ENCODE results near the gene TNPO2.

DNA sequence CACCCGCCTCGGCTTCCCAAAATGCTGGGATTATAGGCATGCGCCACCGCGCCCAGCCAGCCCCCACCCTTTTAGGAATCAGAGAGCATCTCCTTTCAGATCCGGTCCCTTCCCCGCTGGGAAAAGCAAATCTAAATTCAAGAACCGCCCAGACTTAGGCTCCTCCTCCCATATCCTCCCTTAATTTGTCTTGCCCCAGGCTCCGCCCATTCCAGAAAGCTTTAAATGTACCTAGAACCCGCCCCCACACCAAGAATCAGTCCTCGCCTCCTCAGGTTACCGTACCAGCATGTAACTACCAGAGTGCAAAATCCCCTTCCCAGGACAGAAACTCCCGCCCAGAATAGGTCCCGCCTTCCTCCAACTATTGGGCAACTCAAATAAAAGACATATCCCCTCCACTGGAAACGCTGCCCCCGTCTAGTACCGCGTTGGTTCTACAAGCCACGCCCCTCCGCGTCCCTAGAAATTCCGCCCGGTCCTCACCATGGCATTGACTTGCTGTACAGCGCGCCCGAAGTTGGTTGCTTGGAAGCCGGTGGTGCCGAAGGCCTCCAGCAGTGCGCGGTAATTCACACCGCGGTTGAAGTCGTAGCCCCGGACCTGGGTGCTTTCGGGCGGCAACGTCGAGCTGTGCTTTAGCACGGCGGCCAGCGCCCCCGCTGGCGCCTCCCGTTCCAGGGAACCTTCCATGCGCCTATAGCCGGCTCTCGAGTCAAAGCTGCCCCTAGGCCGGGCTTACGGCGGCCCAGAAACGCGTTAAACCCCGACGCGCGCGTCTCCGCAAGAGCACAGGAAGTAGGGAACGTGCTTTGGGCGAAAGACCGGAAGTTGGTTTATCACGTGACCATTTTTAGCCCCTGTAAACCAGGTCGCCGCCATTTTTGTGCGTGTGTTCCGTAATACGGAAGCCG lies 42.4 kb downstream of the TNPO2 start, which contains the start of gene DHPS:
- TF ChIP-seq, protein P1, sequence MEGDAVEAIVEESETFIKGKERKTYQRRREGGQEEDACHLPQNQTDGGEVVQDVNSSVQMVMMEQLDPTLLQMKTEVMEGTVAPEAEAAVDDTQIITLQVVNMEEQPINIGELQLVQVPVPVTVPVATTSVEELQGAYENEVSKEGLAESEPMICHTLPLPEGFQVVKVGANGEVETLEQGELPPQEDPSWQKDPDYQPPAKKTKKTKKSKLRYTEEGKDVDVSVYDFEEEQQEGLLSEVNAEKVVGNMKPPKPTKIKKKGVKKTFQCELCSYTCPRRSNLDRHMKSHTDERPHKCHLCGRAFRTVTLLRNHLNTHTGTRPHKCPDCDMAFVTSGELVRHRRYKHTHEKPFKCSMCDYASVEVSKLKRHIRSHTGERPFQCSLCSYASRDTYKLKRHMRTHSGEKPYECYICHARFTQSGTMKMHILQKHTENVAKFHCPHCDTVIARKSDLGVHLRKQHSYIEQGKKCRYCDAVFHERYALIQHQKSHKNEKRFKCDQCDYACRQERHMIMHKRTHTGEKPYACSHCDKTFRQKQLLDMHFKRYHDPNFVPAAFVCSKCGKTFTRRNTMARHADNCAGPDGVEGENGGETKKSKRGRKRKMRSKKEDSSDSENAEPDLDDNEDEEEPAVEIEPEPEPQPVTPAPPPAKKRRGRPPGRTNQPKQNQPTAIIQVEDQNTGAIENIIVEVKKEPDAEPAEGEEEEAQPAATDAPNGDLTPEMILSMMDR (IDR thresholded peaks at IDR 0.05; ENCODE audit: borderline replicate concordance, extremely low read depth, low read length, poor library complexity, severe bottlenecking), result no peak
- no peak for TF ChIP-seq EZH2 (IDR thresholded peaks at IDR 0.05; ENCODE audit: borderline replicate concordance, low read depth, low read length, severe bottlenecking)

Data from DND-41 (cell line).